Panc1 (cell line): ENCODE results near the gene CCDC14. TPM values are rescaled to one million over a fixed set of nuclear protein-coding genes. Genes with fewer than 3 reads are reported as not detected.

Source experiments
- ATAC-seq: fragments of 200-7000 bp; cut with Tn5 transposase; 2 replicates; pipeline ENCODE4 v1.9.1; 2020; ENCODE audit warnings: mild to moderate bottlenecking, moderate library complexity
- BruUV-seq: library from RNA; stranded (reverse); fragments of 400-500 nt; replicated peaks from 2 replicates; lab custom pipeline; 2021; lab: Mats Ljungman, UMichigan
- CTCF ChIA-PET: fragments of 300-600 bp; sonication (Branson Sonifier 250); formaldehyde crosslinking; loops from one replicate; lab custom pipeline; 2022; ENCODE audit warnings: antibody characterized with exemption; lab: Charles Lee
- POLR2A ChIA-PET: fragments of 300-600 bp; sonication (Branson Sonifier 250); formaldehyde crosslinking; loops from one replicate; lab custom pipeline; 2022; ENCODE audit warnings: antibody characterized with exemption; lab: Charles Lee
- DNase-seq: peaks from one replicate; pipeline ENCODE4 v3.0.0-alpha.2; 2010; ENCODE audit warnings: low read depth, low spot score
- H3K27ac ChIP-seq: 2 replicates; pipeline ENCODE4 v1.5.1; 2011; ENCODE audit warnings: mild to moderate bottlenecking, low read length, inconsistent platforms
- H3K27me3 ChIP-seq: fragments of 200-500 bp; sonication (Bioruptor generic); 2 replicates; pipeline ENCODE4 v1.6.0; 2014; ENCODE audit warnings: low read length, inconsistent platforms; ENCODE audit not compliant: control insufficient read depth, insufficient read depth
- H3K36me3 ChIP-seq: fragments of 200-500 bp; sonication (Bioruptor generic); 2 replicates; pipeline ENCODE4 v1.5.1; 2014; ENCODE audit warnings: inconsistent platforms, mild to moderate bottlenecking, low read length, moderate library complexity; ENCODE audit not compliant: control insufficient read depth, insufficient read depth
- H3K4me1 ChIP-seq: 2 replicates; pipeline ENCODE4 v1.5.1; 2011; ENCODE audit warnings: inconsistent platforms, mild to moderate bottlenecking, low read length, moderate library complexity; ENCODE audit not compliant: control insufficient read depth, insufficient read depth
- H3K4me3 ChIP-seq, 2 experiments: 2 replicates each; pipeline ENCODE4 v1.5.1; 2011 to 2012; ENCODE audit warnings: low read depth in 2 of 2, low read length in 2 of 2, mild to moderate bottlenecking in 2 of 2, inconsistent platforms in 1 of 2, moderate library complexity in 1 of 2
- H3K9me3 ChIP-seq: fragments of 200-500 bp; sonication (Bioruptor generic); 2 replicates; pipeline ENCODE4 v1.5.1; 2014; ENCODE audit warnings: low read depth, mild to moderate bottlenecking, inconsistent platforms, low read length, moderate library complexity; ENCODE audit not compliant: control insufficient read depth, insufficient read depth
- CTCF ChIP-seq: fragments of 450-650 bp; IDR thresholded peaks from 2 replicates; pipeline ENCODE4 v1.5.1; 2017; ENCODE audit warnings: mild to moderate bottlenecking
- POLR2AphosphoS5 ChIP-seq: IDR thresholded peaks from 2 replicates; pipeline ENCODE4 v1.6.1; 2012; ENCODE audit warnings: mild to moderate bottlenecking, low read depth, low read length, moderate library complexity
- REST ChIP-seq, 2 experiments: IDR thresholded peaks; 2 replicates each; pipeline ENCODE4 v1.6.1; 2011 to 2012; ENCODE audit warnings: low read depth in 2 of 2, control low read depth in 1 of 2, low read length in 1 of 2, mild to moderate bottlenecking in 1 of 2, moderate library complexity in 1 of 2; ENCODE audit not compliant: insufficient read depth in 1 of 2
- SIN3A ChIP-seq: IDR thresholded peaks from 2 replicates; pipeline ENCODE4 v1.6.1; 2012; ENCODE audit warnings: low read depth, mild to moderate bottlenecking, low read length, moderate library complexity, borderline replicate concordance; ENCODE audit not compliant: insufficient read depth
- TCF7L2 ChIP-seq: IDR thresholded peaks from 2 replicates; pipeline ENCODE4 v1.6.1; 2011; ENCODE audit warnings: mild to moderate bottlenecking, low read depth, low read length, inconsistent platforms
- in situ Hi-C: cut with HindIII; loops from 2 replicates; pipeline ENCODE4 v1.10.0; 2016; ENCODE audit warnings: low sequenced_read_pairs, low pct_unique_long_range_greater_than_20kb
- intact Hi-C: fragments of 100-400 bp; cut with micrococcal nuclease; formaldehyde crosslinking; loops from one replicate; pipeline ENCODE4 v1.10.0; 2022; ENCODE audit not compliant: unreplicated experiment
- total RNA-seq: library from RNA; stranded (reverse); gene quantifications from one replicate; pipeline ENCODE4 v1.2.1, GENCODE V29; 2021; ENCODE audit not compliant: unreplicated experiment

Gene CCDC14
- total RNA-seq, 1 experiment from 2014 or later, result 57.7 TPM

GRCh38 chr3:123876858-123877257, 84.2 kb downstream of the CCDC14 start:
- Histone ChIP-seq H3K4me1 (no peaks in the 10 kb centered on the region), H3K36me3 (no peaks in the 10 kb centered on the region), H3K4me3 (no peak overlapping the region), H3K27me3 (0 out of 2 replicates have a peak, but pooled peaks cover 3% of the 10 kb centered on the region), H3K27ac (no peak overlapping the region), H3K9me3 (no peaks in the 10 kb centered on the region)
- TF ChIP-seq REST (IDR thresholded peaks at IDR 0.05; ENCODE audit: insufficient read depth in 1 of 2, low read depth in 2 of 2, low read length in 1 of 2), result no peak
- no peak for TF ChIP-seq TCF7L2
- TF ChIP-seq CTCF, result peak; percentile 37; the same call in 1 of the 2 replicates
- TF ChIP-seq POLR2AphosphoS5, result no peak
- TF ChIP-seq SIN3A, result no peak
- ATAC-seq (no peak), DNase-seq (no peak)
- intact Hi-C loops, result no loop called here
- CTCF ChIA-PET, result no interaction called here
- in situ Hi-C loops, result no loop called here
- no TSS peak for BruUV-seq
- POLR2A ChIA-PET, result no interaction called here

- no peaks in the 10 kb centered on the region for H3K36me3 ChIP-seq
- no TSS peak for BruUV-seq
- CTCF ChIA-PET, result no interaction called here
Observed at GRCh38 chr3:123872621-123873020, 88.4 kb downstream of the CCDC14 start.

More at GRCh38 chr3:123872621-123873020, 88.4 kb downstream of the CCDC14 start:
- in situ Hi-C loops (no loop called here), intact Hi-C loops (no loop called here)
- Histone ChIP-seq H3K27me3 (0 out of 2 replicates have a peak, but pooled peaks cover 3% of the 10 kb centered on the region), H3K4me3 (no peak overlapping the region), H3K27ac (no peak overlapping the region), H3K9me3 (no peaks in the 10 kb centered on the region), H3K4me1 (no peaks in the 10 kb centered on the region)
- DNase-seq (no peak), ATAC-seq (no peak)
- POLR2A ChIA-PET, result no interaction called here
- TF ChIP-seq TCF7L2, result no peak
- no peak for TF ChIP-seq REST (IDR thresholded peaks at IDR 0.05; ENCODE audit: insufficient read depth in 1 of 2, low read depth in 2 of 2, low read length in 1 of 2)
- no peak for TF ChIP-seq CTCF
- TF ChIP-seq SIN3A, result no peak
- TF ChIP-seq POLR2AphosphoS5, result no peak
